HG02885 (cell line): Measurements from ENCODE around the gene PFKFB1.
"Not testable (repeated sequence)": the region's sequence is repeated elsewhere in the genome, so short reads cannot be mapped to it uniquely, and the experiment has no call there.

Experiments used
- ATAC-seq: cut with Tn5 transposase; IDR thresholded peaks from one replicate; pipeline ENCODE4 v1.9.1; 2021; ENCODE audit warnings: mild to moderate bottlenecking; ENCODE audit not compliant: unreplicated experiment, poor library complexity

Gene PFKFB1

DNA sequence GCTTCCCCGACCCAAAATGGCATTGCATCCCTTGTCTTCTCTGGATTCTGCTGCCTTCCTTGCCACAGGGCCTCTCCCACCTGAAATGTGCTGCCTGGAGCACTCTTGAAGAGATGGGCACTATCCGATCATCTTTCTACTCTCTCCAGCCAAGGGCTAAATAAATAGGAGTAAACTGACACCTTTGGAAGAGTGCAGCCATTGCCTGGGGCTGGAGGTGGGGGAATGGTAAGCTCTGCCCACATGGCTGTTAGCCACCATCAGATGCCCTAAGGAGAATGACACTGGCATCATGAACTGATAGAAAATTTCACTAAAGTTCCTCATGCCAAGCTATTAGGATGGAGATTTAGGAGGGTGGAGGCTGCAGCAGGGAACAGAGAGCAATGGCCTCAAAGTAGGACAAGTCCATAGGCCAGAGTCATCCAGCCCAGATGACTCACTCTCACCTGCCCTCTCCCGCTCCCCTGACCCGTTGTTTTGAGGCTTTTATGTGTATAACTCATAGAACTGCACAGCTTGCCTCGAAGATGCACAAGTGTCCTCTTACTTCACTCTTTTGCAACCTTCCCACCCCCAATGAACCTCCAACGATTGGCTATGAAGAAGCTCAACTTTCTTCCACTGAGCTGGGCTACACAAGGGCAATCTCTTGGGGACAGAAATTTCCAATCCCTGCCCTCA lies 822 bp upstream of the PFKFB1 start:
- ATAC-seq = no peak

DNA sequence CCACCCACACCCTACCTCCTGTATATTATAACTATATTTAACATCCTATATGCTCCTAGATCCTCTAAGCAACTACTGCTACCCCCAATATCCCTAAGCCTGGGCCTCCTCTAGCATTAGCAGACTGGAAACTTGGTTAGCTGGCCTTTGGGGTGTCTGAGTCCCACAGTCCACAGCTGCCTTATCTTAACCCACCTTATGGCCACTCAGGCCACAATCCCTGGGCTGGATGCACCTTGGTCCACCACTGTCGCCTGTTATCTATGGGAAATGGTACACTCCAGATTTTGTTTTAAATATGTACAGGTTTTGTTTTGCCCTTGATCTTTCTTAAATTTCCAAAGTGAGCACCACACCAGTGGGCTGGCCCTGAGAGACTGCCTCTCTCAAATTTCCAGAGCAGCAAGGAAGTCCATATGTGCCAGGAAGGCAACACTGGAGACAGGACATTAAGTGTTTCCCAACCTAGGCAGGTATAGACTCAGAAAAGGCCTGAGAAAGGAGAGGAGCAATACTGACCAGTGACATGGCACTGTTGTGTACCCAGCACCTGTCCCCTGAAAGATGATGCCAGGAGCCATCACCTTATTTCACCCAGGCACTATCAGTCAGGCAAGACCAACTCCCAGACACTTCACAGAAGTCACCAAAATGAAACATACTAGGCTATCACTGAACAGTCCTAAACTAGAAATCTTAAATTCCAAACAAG lies 921 bp downstream of the PFKFB1 start:
- ATAC-seq = no peak

DNA sequence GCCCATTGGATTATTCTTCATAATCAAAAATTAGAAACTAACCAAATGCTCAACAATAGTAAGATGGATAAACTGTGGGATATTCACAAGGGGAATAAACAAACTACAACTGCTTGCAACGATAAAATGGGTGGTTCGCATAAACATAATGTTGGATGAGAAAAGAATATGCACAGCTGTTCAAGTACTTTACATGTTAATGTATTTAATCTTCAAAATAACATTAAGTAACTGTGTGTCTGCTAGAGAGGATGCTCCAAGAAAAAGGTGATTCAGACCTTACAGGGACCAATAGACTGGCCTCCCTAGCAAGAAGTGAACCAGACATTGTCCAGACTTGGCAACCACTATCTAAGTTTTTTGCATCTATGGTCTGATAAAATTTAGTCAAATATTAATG lies 2.3 kb downstream of the PFKFB1 start:
- ATAC-seq = no peak

DNA sequence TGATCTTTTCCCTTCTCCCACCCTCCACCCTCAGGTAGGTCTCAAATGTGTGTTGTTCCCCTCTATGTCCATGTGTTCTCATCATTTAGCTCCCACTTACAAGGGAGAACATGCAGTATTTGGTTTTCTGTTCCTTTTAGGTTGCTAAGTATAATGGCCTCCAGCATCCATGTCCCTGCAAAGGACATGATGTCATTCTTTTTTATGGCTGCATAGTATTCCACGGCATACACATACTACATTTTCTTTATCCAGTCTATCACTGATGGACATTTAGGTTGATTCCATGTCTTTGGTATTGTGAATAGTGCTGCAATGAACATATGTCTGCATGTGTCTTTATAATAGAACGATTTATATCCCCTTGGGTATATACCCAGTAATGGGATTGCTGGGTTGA lies 10.7 kb downstream of the PFKFB1 start:
- ATAC-seq = not testable (repeated sequence)

DNA sequence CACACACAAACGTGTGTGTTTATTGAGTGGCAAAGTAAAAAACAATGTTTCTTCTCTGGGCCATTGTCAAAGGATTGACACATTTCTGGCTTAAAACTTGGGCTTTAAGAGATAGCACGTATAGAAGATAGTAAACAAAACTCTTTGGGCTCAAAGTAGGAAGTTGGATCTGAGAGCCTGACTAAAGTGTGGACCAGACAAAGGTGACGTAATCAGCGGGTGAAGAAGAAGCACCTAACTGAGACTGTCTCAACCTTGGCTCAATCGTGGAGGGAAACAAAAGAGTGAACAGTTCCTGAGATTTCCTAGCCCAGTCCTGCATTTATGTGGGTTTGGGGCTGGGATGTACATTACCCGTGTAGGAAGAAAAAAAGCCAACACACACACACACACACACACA lies 13.7 kb downstream of the PFKFB1 start:
- no peak for ATAC-seq

DNA sequence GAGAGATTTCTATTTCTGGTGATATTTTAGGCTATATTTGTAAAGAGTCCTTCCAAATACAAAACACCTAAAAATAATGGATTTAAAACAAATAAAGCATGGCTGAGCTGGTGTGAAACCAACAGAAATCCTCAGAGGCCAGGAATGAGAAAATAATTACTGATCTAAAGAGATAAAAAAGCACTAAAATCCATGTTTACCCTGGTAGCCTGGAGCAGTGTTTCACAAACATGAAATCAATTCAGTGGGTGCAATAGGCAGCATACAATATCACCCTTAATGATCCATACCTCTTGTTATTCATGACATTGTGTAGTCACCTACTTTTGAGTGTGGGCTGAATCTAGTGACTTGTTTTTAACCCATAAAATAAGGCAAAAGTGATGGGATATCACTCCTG lies 14.6 kb downstream of the PFKFB1 start:
- ATAC-seq = no peak

DNA sequence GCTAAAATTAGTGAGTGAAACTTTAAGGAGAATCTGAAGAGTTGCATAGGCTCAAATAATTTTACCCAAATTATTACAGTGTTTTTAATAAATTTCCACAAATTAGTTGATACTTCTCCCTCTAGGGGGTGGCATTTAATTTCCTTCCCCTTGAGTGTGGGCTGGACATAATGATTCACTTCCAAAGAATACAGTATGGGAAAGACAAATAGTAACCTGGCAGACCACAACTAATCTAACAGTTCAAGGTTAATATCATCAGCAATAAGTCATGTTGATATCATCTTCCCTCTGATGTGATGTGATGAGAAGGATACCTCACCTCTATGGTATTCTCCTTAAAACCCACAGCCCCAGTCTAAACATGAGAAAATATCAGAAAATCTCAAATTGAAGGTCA lies 15.5 kb downstream of the PFKFB1 start:
- ATAC-seq = no peak

DNA sequence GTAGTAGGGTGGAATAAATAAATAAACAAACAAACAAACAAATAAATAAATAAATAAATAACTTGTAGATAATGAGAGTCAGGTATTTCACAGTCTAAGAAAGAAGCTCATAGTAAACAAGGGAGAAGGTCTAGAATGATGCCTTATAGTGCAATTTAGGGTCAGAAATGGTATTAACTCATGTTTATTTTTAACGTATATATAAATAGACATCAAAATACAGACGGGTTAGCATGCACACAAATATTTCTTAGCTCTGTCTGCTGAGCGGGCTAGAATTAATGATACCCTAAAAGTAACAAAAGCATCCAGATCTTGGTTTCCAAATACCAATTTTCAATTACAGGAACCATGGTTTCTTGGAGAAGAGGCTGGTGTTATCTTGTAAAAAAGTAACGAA lies 16.6 kb downstream of the PFKFB1 start:
- ATAC-seq = no peak

DNA sequence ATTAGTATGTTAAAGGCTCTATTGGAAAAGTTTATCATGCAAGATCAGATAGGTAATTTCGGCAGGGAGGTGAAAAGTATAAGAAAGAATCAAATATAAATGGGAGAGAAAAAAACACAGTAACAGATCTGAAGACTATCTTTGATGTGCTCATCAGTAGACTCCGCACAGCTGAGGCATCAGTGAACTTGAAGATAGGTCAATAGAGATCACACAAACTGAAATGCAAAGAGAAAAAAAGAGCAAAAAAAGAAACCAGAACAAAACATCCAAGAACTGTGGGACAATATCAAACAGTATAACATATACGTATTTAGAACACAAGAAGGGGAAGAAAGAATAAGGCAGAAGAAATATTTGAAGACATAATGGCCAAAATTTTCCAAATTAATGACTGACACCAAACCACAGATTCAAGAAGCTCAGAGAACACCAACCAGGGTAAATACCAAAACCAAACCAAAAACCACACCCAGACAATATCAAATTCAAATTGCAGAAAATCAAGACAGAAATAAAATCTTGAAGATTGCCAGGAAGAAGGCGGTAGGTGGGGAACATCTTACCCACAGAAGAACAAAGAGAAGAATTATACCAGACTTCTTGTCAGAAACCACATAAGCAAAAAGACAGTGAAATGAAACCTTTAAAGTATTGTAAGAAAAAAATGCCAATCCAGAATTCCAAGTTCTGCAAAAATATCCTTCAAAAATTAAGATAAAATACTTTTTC lies 29.1 kb downstream of the PFKFB1 start:
- no peak for ATAC-seq

DNA sequence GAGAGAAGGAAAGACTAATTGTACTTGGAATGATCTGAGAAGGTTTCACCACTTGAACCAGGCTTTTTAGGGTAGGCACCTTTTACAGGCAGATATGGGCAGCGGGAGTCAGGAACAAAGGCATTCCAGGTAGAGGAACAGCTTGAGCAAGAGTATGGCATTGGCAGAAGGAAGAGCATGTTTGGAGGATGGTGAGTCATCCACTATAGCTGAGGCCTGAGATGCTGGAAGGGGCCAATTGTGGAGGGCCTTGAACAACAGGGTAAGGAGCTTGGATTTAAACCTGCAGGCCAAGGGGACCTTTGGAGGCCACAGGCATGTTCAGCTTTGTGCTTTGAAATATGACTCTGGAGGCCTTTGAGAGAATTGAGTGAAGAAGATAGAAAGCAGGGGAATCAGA lies 32.2 kb downstream of the PFKFB1 start:
- no peak for ATAC-seq

DNA sequence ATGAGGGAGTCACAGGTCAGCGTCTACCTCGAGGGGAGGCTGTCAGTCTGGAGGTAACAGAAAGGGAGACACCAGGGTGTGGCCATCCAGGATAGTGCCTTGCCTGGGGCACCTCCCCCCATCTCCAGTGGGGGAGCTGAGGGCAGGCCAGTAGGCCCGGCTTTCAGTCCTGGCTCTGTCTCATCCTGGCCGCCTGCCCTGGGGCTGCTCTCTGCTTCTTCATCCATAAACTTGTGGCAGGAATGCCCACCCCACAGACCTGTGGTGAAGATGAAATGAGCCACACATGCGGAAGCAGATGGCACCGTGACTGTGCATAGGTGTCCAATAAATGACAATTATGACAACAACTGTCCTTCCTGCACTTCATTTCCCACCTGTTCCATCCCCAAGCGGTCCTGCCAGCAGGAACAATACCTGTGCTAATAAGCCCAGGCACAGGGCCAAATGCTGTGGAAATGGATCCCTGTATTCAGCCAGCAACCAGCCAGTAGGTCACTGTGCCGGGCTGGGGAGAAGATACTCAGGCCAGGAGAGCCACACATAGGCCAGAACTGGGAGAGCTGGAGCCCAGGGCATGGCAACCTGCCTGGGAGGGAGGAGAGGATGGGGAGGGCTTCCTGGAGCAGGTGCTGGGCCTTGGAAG lies 43.1 kb downstream of the PFKFB1 start:
- no peak for ATAC-seq

DNA sequence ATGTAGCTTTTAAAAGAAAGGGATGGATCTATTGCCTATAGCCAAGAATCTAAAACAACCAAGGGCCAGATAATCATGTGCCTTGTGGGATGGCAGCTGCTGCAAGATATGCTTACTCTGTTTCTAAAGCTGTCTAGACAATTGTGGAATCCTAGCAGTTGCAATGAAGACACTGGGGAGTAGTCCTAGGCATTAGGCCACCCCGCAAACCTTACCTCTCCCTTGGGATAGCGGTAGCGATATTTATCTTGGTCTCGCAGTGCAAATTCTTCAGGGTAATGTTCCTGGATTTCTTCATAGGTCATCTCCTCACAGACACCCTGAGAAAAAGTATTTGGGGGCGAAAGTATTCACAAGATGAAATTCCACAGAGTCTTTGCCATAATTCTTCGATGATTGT lies 48.8 kb downstream of the PFKFB1 start:
- no peak for ATAC-seq

DNA sequence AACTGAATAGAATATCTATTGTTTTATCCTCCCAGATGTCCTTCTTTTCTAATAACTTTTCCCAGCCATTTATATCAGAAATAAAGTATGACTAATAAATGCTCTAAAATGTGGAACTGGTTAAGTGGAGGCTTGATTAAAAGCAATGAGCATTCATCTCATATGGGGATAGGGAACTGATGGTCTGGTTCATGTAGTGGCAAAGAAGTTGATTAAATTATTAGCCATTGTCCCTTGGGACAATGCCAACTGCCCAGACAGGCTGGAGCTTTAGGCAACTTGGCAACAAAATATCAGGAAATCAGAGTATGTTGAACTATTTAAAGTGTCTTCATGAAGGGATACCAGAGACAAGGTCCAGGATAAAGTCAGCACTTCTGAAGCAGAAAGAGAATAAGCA lies 49.2 kb downstream of the PFKFB1 start:
- no peak for ATAC-seq

DNA sequence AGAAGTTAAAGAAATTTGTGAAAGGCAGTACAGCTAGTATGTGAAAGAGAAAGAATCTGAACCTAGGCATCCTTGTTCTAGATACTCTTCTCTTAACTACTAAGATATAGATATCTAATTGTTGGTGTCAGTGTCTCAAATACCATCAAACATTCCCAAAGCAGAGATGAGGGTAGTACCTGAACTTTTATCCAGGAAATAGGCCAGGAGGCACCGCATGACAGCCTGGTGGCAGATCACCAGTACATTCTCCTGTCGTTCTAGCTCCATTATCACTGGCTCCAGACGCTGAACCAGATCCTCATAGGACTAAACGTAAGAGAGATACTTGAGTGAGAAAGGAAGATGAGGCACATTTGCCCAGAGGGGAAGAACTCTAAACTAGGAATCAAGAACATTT lies 56.6 kb downstream of the PFKFB1 start:
- no peak for ATAC-seq

DNA sequence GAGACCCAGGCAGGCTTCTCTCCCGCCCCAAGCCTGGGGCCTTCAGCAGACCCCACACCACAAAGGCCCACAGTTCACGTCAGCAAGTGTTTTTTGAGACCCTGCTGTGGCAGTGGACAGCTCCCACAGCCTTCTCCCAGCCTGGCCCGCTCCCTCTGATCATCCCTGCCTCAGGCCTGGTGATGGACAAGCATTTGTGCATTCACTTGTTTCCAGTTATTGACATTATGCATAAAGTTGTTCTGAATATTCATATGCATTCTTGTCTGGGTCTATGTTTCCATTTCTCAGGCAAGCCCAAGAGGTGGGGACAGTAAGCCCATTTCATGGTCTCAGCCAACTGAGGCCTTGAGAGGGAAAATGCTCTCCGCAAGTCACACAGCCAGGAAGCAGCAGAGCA lies 58.7 kb downstream of the PFKFB1 start:
- ATAC-seq = no peak

DNA sequence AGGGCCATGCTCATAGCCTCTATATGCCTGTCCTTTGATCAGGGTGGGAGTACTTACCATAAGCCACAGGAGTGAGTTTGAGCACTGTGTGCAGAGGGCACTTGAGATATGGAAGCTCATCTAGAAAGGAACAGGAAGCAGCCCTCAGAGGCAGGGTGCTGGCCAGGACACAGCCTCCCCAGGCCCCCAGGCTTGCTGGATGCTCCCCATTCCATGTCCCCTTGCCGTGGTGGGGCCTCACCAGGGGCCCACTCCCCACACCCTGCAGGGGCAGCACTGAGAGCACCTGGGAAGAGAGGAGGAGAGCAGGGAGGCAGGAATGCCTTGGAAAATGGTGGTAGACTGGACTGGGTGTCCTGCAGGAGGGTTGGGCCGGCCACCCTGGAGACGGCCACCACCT lies 59.1 kb downstream of the PFKFB1 start:
- no peak for ATAC-seq

DNA sequence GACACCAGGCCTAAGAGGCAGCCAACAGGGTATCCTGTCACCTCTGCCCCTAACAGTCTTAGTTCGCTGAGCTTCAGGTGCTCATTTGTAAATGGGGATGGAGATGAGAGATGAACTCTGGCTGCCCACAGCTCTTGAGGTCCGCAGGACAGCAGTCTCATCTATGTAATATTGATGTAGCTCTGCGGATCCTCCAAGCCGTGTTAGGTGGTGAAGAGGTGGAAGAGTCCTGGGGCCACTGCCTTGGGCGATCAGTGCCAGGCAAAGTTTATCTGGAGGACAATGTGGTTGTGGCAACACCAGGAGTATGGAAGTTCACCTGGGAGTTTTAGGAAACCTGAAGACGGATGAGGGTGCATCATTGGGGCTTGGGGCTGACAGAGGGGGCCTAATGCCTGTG lies 59.9 kb downstream of the PFKFB1 start:
- ATAC-seq = no peak

DNA sequence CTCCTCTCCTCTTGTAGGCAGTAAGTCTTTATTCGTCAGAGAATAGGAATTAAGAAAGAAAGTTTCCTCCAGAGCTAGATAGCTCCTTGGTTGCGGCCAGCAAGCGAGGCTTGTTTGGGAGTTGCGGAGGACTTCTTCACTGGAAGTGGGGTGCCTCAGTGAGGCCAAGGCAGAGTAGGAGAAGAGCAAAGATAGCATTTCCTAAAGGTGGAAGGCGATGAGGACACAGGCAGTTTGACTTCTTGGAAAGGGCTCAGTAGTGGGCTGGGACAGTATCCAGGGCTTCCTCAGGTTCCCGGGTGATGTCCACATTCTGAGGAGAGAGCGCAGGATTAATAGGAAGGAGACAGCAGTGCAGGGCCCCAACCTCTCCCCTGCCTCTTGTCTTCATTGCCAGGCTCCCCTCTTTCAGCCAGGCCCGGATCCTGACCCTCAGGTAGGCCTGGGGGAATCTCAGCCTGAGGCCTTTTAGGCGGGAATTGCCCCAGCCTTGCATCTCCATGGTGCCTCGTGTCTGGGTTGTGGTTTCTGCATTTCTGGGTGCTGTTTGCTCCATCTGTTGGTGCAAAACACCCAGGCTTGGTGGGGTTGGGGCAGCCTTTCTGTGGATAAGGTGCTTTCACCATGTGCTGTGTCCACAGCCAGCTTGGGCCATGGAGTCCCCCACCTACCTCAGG lies 60.7 kb downstream of the PFKFB1 start:
- ATAC-seq = no peak

DNA sequence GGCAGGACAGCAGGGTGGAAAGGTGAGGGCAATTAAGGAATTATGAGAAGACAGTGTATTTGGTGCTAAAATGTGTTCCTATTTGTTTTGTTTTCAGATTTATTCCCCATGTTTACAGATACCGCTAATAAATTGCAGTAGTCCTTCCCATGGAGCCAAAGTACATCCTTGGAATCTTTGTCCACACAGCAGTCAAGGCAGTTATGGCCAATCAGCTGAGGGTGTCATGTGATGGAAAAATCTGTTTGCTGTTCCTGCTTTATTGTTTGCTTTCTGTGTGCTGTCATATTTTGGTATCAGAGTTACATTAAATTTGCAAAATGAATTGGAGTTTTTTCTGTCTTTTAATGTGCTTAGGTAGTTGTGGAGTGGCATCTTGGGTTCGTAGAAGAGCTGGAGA lies 62.9 kb downstream of the PFKFB1 start:
- ATAC-seq = no peak

DNA sequence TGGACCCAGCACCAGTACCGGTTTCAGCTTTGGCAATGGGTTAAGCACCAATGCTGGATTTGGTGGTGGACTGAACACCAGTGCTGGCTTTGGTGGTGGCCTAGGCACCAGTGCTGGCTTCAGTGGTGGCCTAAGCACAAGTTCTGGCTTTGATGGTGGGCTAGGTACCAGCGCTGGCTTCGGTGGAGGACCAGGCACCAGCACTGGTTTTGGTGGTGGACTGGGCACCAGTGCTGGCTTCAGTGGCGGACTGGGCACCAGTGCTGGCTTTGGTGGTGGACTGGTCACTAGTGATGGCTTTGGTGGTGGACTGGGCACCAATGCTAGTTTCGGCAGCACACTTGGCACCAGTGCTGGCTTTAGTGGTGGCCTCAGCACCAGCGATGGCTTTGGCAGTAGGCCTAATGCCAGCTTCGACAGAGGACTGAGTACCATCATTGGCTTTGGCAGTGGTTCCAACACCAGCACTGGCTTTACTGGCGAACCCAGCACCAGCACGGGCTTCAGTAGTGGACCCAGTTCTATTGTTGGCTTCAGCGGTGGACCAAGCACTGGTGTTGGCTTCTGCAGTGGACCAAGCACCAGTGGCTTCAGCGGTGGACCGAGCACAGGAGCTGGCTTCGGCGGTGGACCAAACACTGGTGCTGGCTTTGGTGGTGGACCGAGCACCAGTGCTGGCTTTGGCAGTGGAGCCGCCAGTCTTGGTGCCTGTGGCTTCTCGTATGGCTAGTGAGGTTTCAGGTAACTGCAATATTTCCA lies 63.5 kb downstream of the PFKFB1 start:
- no peak for ATAC-seq
